ENCODE measurements around the gene RASIP1.

RASIP1 gene

DNA sequence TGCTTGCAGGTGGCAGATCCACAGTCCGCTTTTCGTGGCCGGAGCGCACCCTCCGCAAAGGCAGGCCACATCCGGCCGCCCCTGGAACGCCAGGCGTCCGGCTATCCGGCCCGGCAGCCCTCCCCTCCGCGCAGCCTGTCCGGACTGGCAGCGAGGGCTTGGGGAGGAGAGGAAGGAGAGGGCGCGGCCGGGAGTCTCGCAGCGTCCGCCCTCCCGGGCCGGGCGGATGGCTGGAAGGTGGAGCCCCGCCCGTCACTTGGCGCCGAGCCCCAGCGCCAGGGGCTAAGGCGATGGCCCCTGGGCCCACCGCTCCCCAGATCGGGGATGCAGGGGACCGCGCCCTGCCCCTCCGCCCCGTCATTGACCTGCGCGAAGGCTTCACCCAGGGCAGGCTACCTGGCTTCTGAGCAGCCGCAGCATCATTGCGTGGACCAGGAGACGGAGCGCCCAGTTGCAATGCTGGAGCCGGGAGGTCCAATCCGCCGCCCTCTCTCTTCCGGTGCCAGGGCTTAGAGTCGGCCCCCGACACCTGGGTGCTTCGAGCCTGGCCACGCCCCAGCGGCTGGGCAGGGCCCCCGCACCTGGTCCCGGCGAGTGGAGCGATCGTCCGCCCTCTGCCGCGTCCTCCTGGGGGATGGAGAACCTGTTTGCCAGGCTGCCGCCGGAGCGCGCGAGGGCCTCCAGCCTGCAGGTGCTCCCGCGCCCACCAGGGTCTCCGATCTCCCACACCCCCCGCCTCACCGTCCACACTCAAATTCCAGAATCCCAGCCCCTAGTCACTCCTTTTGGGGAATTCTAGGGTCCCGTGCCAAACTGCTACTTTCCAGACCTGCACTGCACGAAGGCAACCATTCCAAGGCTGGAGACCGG lies 12.3 kb upstream of the RASIP1 start, which contains the start of gene FUT1:
FUT1 (minus strand) TSS at position 146 of the 870 bp plus-strand sequence. CDS start 1,360 bp downstream, outside the sequence.
- peak; percentile 47 for DNase-seq

DNA sequence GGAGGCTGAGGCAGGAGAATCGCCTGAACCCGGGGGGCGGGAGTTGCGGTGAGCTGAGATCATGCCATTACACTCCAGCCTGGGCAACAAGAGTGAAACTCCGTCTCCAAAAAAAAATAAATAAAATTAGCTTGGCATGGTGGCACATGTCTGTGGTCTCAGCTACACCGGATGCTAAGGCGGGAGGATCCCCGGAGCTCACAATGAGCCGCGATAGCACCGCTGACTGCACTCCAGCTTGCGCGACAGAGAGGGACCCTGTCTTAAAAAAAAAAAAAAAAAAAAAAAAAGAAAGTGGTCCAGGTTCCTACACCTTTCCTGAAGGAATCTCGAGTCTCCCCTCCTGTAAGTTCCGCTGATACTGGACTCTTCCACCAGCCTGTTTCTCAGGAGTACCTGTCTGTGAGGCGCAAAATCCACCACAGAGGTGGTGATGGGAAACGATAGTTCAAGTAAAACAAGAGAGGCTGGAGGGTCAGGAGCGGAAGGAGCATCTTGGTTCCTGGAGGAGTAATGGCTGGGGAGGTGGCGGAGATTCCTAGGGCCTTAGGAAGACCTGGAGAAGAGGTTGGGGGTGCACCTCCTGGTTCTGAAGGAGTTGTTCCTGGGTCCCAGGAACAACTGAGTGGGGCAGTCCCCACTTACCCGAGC lies 11.6 kb upstream of the RASIP1 start:
- no peak for DNase-seq

- no peak for DNase-seq
Observed at GRCh38 chr19:48750771-48751504, 10.5 kb upstream of the RASIP1 start.

DNA sequence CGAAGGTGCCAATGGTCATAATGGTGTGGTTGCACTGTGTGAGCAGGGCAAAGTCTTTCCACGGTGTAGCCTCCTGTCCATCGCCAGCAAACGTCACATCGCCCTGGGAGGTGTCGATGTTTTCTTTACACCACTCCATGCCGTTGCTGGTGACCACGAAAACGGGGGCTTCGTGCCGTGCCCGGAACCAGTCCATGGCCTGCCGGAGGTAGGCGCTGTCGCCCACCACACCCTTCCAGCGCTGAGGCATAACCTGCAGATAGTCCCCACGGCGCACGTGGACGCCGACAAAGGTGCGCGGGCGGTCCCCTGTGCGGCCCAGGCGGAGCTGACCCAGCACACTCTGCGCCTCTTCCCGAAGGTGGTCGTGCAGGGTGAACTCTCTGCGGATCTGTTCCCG lies 9.9 kb upstream of the RASIP1 start:
- DNase-seq: no peak

DNA sequence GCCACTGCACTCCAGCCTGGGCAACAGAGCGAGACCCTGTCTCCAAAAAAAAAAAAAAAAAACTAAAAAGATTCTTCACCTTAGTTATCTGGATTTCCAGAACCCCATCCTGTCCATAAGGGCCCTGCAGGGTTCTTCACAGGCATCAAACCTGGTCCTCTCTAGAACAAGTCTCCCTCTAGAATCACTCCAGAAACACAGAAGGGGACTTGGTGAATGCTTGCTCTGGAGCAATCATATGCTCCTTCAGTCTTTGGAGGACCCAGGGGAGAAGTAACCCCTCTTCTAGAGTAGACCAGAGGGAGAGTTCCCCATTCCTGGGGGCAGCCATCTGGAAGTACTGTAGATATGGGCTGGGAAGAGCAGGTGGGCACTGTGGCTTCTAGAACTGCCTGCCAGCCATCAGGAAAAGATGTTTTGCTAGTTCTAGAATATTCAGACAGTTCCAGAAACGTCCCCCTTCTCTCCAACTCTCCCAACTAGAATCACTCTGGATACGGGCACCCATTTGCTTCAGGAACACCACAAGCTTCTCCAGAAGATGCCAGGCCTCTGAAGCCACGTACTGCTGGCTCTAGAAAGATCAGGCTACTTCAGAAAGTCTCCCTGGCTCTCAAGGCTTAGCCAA lies 9.3 kb upstream of the RASIP1 start:
- DNase-seq: no peak

DNA sequence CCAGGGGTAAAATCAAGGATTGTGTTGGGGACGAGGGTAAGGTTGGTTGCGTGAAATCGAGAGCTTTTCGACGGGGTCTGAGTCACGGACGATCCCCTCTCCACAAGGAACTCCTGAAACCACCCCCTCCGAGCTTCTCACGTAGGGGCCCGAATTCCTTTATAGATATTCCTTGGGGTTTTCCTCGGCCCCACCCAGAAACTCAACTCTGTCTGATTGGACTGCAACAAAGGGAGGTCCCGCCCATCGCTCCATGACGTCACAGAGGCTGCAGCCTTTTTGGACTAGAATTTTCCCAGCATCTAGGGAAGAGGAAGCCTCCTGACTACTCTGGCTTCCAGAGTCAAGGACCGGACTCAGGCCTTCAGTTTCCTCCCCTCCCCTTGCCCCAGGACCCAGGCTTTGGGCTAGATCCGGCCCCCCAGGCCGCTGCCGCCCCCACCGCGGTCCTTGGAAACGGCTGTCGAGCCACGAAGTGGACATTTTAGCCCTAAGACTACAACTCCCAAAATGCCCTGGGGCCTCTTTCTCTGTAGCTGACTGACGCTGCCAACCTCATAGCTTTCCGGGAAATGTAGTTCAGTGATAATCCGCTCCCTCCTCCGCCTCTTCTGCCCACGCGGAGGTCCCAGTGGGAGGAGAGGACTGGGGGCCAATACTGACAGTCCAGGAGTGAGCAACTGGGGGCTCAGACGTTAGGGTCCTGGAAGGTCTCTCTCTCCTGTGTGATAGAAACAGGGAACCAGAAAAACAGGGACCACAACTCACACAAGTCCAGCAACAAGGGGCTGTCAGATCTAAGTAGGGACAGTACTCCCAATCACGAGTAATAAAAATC lies 6.5 kb upstream of the RASIP1 start, which contains the start of gene IZUMO1:
IZUMO1 (minus strand) TSS at position 172 of the 838 bp plus-strand sequence. CDS start 1,050 bp downstream, outside the sequence.
- peak; percentile 67 for DNase-seq

DNA sequence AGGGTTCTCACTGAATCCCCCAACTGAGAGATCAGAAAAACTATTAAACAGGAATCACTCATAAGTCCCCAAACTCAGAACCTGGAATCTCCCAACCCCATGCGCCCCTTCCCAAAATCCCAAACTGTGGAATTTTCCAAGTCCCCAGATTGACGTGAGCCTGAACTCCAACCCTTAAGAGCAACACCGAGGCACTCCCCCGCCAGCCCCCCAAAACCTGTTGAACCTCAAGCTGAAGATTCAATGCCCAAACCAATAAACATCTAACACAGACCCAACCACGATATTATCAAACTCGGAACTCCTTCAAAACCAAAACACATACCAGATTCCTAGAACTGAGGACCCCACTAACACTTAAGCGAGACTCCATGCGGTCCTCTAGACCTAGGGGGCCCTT lies 5.7 kb upstream of the RASIP1 start:
- DNase-seq: no peak

- DNase-seq: peak; percentile 75
Observed at GRCh38 chr19:48745208-48745995, 5.0 kb upstream of the RASIP1 start.

DNA sequence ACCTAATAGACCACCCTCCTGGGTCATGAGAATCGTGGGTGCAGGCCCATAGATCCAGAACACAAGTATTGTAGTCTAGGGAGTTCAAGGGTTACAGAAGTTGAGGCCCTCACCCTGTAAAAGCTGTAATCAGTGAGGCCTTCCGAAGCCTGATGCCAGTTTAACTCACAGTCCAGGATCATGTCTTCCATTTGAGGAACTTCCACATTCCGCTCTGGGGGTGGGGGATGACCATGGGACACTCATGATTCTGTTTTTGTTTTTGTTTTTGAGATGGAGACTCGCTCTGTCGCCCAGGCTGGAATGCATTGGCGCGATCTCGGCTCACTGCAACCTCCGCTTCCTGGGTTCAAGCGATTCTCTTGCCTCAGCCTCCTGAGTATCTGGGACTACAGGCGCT lies 1.7 kb upstream of the RASIP1 start:
- DNase-seq: no peak

DNA sequence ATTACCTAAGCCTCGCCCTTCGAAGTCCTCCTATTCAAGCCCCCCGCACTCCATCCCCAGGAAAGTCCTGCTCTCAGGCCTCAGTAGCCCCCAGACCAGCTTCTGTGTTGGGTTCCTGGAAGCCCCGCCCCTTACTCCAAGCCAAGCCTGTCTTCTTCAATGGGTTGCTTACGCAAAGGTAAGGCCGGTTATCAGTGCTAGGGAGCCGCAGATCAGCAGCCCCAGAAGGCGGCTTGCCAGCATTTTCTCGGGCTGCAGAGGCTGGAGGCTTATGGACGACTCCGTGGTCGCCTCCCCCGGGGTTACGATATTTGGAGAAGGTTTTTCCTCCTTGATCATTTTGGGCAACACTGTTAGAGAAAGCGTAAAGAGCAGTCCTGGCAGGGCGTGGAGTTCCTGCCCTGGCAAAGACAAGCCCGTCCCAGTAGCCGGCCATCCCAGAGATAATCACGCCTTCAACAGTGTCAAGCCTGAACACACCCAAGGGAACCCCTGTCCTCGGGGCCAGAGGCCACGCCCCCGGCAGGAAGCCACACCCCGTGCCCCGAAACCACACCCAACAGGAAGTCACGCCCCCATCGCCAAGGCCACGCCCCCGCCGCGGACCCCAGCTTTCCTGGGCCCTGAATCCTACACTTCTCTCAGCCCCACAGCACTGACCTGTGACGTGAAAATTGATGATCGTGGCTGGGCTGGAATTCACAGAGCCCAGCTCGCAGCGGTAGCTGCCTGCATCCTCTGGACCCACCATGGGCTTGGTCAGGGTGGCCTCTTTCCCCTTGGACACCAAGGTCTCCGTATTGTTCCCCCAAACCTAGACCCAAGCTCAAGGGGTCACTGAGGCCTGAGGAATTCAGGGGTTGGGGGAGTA lies 954 bp upstream of the RASIP1 start:
- DNase-seq: peak; percentile 28

DNA sequence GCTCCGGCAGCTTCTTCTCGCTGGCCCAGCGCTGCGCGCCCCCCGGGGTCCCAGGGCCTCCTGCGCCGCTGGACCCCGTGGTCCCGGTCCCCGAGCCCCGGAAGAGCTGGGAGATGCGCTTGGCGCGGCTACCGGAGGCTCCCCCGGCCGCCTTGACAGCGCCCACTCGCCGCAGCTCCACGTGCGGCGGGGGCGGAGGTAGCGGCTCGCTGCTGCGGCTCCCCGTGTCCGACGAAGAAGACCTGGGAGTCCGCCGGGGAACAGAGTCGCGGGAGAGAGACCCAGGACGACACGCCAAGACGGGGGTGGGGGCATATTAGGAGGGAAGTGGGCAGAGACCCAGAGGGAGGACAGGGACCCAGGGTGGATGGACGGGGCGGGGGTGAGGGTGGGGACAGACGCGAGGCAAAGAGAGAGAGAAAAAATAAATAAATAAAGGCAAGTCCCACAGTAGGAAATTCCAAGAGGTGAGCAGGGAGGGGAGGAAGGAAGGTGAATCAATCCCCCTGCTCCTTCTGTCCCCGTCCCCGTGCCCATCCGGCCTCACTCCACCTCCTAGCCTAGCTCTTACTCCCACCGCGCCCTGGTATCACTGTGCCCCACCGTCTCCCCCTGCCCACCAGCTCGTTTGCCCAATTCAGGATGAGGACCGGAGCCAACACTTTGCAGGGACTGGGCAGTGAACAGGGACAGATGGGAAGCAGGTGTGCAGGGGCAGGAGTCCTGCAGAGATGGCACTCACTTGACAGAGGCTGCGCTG lies 826 bp downstream of the RASIP1 start:
- DNase-seq: no peak

GRCh38 chr19:48738557-48739403 lies 1.6 kb downstream of the RASIP1 start:
- DNase-seq: peak; percentile 93

- peak; percentile 30 for DNase-seq
Observed at GRCh38 chr19:48737360-48737998, 2.9 kb downstream of the RASIP1 start.

GRCh38 chr19:48735031-48735615 lies 5.3 kb downstream of the RASIP1 start:
- no peak for DNase-seq

DNA sequence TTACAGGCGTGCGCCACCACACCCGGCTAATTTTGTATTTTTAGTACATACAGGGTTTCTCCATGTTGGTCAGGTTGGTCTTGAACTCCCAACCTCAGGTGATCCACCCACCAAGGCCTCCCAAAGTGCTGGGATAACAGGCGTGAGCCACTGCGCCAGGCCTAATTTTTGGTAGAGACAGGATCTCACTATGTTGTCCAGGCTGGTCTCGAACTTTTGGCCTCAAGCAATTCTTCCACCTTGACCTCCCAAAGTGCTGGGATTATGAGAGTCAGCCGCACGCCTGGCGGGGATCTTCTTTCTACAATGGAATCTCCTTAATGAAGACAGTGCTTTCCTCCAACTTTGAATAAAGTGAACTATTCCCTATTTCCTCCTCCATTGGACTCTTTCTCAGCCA lies 5.8 kb downstream of the RASIP1 start:
- no peak for DNase-seq

DNA sequence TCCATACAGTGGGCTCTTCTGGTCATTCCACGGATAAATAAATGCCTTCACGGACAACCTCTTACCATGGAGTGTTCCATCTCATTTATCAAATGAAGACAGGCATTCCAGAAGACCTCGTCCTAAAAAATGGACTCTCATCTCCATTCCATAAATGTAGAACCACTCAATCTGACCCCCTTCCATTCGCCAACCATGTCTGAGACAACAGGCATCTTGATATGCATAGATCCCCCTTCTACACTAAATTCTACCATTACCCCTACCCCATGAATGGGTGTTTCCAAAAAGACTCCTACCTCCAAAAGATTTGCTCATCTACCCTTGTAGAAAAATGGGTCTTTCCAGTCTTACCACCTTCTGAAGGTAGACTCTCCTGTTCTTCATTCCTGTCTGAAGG lies 9.0 kb downstream of the RASIP1 start:
- DNase-seq: no peak

DNA sequence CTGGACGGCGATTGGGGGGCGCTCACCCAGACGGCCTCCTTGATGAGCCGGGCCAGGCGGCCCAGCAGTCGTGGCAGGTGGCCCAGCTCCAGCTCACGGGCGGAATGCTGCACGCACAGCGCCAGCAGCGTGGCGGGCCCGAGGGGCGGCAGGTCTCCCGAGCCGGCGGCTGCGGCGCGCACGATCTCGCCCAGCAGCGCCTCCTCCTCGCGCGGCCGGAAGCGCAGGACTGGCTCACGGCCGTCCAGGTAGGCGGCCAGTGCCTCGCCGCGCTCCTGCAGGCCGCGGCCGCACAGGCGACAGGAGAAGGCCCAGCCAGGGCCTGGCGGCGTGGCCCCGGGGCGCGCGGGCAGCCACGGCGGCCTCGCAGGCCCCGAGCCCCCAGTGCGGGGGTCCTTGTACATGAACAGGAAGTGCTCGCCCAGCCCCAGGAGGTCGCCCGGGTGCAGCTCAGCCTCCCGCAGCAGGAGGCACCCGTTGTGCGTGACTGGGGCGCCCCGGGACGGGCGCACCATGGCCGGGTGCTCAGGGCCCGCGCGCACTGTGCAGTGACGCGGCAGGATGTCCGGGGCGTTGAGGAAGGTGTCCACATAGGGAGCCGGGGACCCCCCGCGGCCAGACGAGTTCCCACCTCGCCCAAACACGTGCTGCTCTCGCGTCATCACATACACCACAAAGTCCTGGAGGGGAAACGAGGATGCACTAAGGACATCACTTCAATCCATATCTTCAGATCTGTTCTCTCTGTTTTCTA lies 11.3 kb downstream of the RASIP1 start:
- DNase-seq: no peak

Measured in CD4-positive, alpha-beta T cell treated with Interleukin-21 for 1 hour (primary cell).